Nucleus accumbens (tissue), 56 donors: ENCODE results near the gene GH1.
"Not testable (repeated sequence)": the region's sequence is repeated elsewhere in the genome, so short reads cannot be mapped to it uniquely, and the experiment has no call there.

ENCODE experiments used
- DNase-seq, 56 donors: peaks; one replicate each; lab custom pipeline; 2025; lab: John Stamatoyannopoulos, UW

The GH1 gene

GRCh38 chr17:63901971-63902370 is 16.7 kb downstream of the GH1 start:
- DNase-seq: not testable (repeated sequence)

- DNase-seq: not testable (repeated sequence)
Measured at GRCh38 chr17:63898899-63899798, 19.5 kb downstream of the GH1 start.

DNA sequence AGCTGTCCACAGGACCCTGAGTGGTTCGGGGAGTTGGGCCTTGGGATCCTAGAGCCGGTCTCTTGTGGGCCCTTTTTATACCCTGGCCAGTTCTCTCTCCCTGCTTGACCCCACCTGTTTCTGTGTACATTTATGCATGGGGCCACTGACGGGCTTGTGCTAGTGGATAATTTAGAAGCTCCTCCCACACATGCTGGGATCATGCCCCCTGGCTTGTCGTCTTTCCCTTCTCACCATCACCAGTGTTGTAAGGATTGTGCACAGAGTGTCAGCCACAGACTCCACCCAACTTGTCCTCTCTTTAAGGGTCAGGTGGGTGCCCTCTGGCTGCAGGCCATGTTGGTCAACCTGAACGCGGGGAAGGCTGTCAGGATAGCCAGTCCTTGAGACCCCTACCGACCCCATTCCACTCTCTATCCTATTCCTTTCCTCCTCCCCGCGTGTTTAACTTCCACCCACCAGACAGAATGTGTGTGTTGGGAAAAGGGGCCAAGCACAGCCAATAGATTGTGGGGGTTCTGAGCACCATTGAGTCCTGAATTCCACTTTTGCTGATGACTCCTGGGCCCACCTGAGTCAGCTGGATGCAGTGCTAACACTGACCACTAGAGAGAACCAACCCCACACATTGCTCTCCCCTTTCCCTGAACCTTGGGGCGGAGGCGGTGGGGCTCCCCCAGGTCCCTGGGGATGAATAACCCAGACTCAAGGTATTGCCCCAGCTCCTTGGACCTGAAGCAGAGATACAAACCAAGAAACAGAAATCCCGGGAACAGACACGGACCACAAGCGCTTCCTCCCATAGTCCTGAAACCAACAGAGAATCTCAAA is 21.9 kb downstream of the GH1 start, which contains the start of gene CSH1:
CSH1 (minus strand) TSS at position 51 of the 831 bp plus-strand sequence. CDS start 63 bp downstream, outside the sequence.
- DNase-seq: not testable (repeated sequence)

- DNase-seq: not testable (repeated sequence)
Measured at GRCh38 chr17:63894821-63895220, 23.8 kb downstream of the GH1 start.

DNA sequence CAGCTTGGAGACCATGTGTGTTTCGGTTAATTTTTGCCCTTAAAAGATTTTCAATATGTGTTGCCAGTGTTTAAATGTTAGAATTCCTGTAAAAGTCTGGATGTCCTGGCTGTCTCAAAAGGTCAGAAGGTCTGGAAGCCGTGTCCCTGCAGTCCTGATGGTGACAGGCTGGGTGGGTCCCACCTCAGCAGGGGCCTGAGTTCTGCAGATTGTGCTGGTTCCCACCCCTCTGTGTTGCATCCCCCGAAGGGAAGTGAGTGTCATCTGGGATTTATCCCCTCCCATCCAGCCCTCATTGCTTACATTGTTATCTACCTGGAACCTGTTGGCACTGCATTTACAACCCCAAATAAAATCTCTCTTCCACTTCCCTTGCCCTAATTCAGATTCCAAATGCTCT is 24.6 kb downstream of the GH1 start:
- DNase-seq: not testable (repeated sequence)

- not testable (repeated sequence) for DNase-seq
Measured at GRCh38 chr17:63892316-63893037, 26.2 kb downstream of the GH1 start.

DNA sequence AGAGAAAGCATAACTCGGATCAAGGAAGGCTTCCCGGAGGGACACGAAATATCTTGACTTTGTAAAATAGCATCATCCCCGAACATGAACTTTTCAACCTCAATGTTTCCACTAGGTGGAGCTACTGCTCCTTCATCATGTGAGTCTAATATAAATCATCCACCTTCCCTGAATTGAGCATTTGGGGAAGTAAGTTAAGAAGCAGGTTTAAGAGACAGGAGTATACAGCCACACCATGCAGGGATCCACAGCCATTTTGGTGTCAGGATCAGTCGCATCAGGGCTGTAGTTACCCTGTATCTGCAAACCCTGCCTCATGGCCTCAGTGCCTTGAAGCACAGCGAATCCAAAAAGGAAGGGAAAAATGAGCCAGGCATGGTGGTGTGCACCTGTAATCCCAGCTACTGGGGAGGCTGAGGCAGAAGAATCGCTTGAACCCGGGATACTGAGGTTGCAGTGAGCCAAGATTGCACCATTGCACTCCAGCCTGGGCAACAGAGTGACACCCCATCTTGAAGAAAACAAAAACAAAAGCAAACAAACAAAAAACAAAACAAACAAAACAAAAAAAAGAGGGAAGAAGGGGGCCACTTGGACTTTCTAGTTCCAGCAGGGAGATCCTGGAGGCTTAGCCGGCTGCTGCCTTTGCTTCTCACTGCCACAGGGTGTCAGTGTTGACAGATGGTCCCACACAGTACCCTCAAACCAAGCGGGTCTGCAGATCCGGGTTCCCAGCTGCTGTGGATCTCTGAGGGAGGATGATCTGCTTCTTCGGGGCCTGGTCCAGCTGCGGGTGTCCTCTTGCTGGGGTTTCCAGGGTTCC is 29.4 kb downstream of the GH1 start:
- peak in 15 of 56 donors; percentile 3 to 25 (median 11) for DNase-seq

DNA sequence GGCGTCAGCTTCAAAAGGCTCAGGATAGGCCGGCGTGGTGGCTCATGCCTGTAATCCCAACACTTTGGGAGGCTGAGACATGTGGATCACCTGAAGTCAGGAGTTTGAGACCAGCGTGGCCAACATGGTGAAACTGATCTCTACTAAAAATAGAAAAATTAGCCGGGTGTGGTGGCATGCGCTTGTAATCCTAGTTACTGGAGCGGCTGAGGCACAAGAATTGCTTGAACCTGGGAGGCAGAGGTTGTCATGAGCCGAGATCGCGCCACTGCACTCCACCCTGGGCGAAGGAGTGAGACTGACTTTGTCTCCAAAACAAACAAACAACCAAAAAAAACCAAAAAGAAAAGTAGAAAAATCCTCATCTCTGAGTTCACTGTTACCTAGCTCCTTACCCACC is 33.5 kb downstream of the GH1 start:
- not testable (repeated sequence) for DNase-seq

- not testable (repeated sequence) for DNase-seq
Measured at GRCh38 chr17:63882626-63883126, 36.0 kb downstream of the GH1 start.

GRCh38 chr17:63881935-63882601 is 36.6 kb downstream of the GH1 start, which contains the start of gene GH2:
TSS of gene GH2 (minus strand) at chr17:63881944. CDS start at chr17:63881801, 143 bp downstream.
- DNase-seq: peak in 6 of 56 donors; percentile 0 to 33 (median 7)

GRCh38 chr17:63881337-63881736 is 37.3 kb downstream of the GH1 start:
- not testable (repeated sequence) for DNase-seq

- DNase-seq: no peak
Measured at GRCh38 chr17:63880706-63881105, 37.9 kb downstream of the GH1 start.

DNA sequence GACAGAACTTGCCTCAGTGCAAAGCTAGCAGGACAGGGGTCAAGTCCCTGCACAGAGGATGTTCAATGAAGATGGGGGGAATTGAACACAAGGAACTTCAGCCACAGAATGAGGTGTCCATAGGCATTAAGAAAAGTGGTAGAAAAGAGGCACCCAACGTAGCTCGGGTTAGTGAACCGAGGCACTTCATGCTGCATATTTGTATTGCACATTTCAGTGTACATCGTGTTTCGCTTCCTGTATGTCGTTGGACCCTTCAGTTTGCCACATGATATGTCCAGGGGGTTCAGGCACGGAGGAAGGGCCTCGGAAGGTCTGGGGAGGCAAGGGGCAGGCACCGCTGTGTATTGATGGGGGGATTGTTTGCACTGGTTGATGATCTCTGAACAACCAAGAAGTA is 40.2 kb downstream of the GH1 start:
- not testable (repeated sequence) for DNase-seq

GRCh38 chr17:63874693-63875092 is 43.9 kb downstream of the GH1 start:
- DNase-seq: not testable (repeated sequence)

GRCh38 chr17:63874061-63874626 is 44.5 kb downstream of the GH1 start:
- DNase-seq: not testable (repeated sequence)

DNA sequence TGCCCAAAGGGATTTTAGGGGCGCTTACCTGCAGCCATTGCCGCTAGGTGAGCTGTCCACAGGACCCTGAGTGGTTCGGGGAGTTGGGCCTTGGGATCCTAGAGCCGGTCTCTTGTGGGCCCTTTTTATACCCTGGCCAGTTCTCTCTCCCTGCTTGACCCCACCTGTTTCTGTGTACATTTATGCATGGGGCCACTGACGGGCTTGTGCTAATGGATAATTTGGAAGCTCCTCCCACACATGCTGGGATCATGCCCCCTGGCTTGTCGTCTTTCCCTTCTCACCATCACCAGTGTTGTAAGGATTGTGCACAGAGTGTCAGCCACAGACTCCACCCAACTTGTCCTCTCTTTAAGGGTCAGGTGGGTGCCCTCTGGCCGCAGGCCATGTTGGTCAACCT is 45.1 kb downstream of the GH1 start, which contains the start of gene CSH2:
CSH2 (minus strand) TSS at position 101 of the 400 bp plus-strand sequence; CDS start at position 38, 63 bp downstream.
- DNase-seq: not testable (repeated sequence)

GRCh38 chr17:63871646-63872365 is 46.8 kb downstream of the GH1 start:
- not testable (repeated sequence) for DNase-seq
